ENCODE measurements around the gene TGFBR2. TPM values are rescaled to one million over a fixed set of nuclear protein-coding genes. Genes with fewer than 3 reads are reported as not detected.

Gene TGFBR2
- total RNA-seq, 2 donors from 2014 or later = 6.0 to 9.6 TPM

GRCh38 chr3:30710017-30710416 lies 103.6 kb downstream of the TGFBR2 start:
- no peak for TF ChIP-seq CTCF (conservative IDR thresholded peaks at IDR 0.05)
- no peaks in the 10 kb centered on the region for H3K4me1 ChIP-seq (ENCODE audit: control insufficient read depth, insufficient read depth, low read length)
- no peaks in the 10 kb centered on the region for H3K36me3 ChIP-seq (ENCODE audit: control insufficient read depth, insufficient read depth, low read length)
- no peak overlapping the region for H3K27ac Mint-ChIP-seq
- H3K9me3 Mint-ChIP-seq = peaks cover 29% of the 10 kb centered on the region
- no peak overlapping the region for H3K4me3 Mint-ChIP-seq
- 90 to 91% methylated on average over 4 to 7 of the region's 7 CpGs for WGBS, 2 experiments (ENCODE audit: insufficient coverage in 1 of 2, insufficient read length in 1 of 2)
- no peaks in the 10 kb centered on the region for H3K27me3 ChIP-seq (ENCODE audit: control insufficient read depth, insufficient read depth, low read length, poor library complexity, severe bottlenecking)
- DNase-seq = no peak
- H3K4me3 ChIP-seq (ENCODE audit: low read length) = no peak overlapping the region
- no peak overlapping the region for H3K9ac ChIP-seq (ENCODE audit: extremely low read depth, low read length, poor library complexity, severe bottlenecking)
- H3K4me1 Mint-ChIP-seq = peaks cover 14% of the 10 kb centered on the region
- H3K27ac ChIP-seq (ENCODE audit: low read depth, low read length) = no peak overlapping the region
- no peaks in the 10 kb centered on the region for H3K27me3 Mint-ChIP-seq (ENCODE audit: insufficient read depth)
- peaks cover 34% of the 10 kb centered on the region for H3K9me3 ChIP-seq (ENCODE audit: control insufficient read depth, low read length)
- H3K36me3 Mint-ChIP-seq (ENCODE audit: low read depth) = peaks cover 12% of the 10 kb centered on the region

- no peak overlapping the region for H3K9ac ChIP-seq (ENCODE audit: extremely low read depth, low read length, poor library complexity, severe bottlenecking)
- Mint-ChIP-seq H3K9me3 (peaks cover 23% of the 10 kb centered on the region), H3K4me3 (no peak overlapping the region), H3K27me3 (ENCODE audit: insufficient read depth) (no peaks in the 10 kb centered on the region), H3K4me1 (peaks cover 5% of the 10 kb centered on the region), H3K27ac (no peak overlapping the region), H3K36me3 (ENCODE audit: low read depth) (peaks cover 10% of the 10 kb centered on the region)
- H3K4me3 ChIP-seq (ENCODE audit: low read length) = no peak overlapping the region
- TF ChIP-seq CTCF (conservative IDR thresholded peaks at IDR 0.05) = no peak
- H3K27me3 ChIP-seq (ENCODE audit: control insufficient read depth, insufficient read depth, low read length, poor library complexity, severe bottlenecking) = no peaks in the 10 kb centered on the region
- no peak for DNase-seq
- no peaks in the 10 kb centered on the region for H3K4me1 ChIP-seq (ENCODE audit: control insufficient read depth, insufficient read depth, low read length)
- H3K9me3 ChIP-seq (ENCODE audit: control insufficient read depth, low read length) = peaks cover 30% of the 10 kb centered on the region
- H3K27ac ChIP-seq (ENCODE audit: low read depth, low read length) = no peak overlapping the region
- H3K36me3 ChIP-seq (ENCODE audit: control insufficient read depth, insufficient read depth, low read length) = no peaks in the 10 kb centered on the region
Measured at GRCh38 chr3:30711151-30711550, 104.8 kb downstream of the TGFBR2 start.

GRCh38 chr3:30711867-30712266 lies 105.5 kb downstream of the TGFBR2 start:
- H3K9me3 ChIP-seq (ENCODE audit: control insufficient read depth, low read length) = peaks cover 23% of the 10 kb centered on the region
- H3K4me1 Mint-ChIP-seq = peaks cover 5% of the 10 kb centered on the region
- no peak overlapping the region for H3K27ac ChIP-seq (ENCODE audit: low read depth, low read length)
- H3K4me1 ChIP-seq (ENCODE audit: control insufficient read depth, insufficient read depth, low read length) = no peaks in the 10 kb centered on the region
- H3K9me3 Mint-ChIP-seq = peaks cover 16% of the 10 kb centered on the region
- H3K27me3 ChIP-seq (ENCODE audit: control insufficient read depth, insufficient read depth, low read length, poor library complexity, severe bottlenecking) = no peaks in the 10 kb centered on the region
- H3K27ac Mint-ChIP-seq = no peak overlapping the region
- DNase-seq = no peak
- H3K4me3 Mint-ChIP-seq = no peak overlapping the region
- no peaks in the 10 kb centered on the region for H3K36me3 ChIP-seq (ENCODE audit: control insufficient read depth, insufficient read depth, low read length)
- WGBS, 2 experiments (ENCODE audit: insufficient coverage in 1 of 2, insufficient read length in 1 of 2) = 100% methylated on average over 2 of the region's 2 CpGs; no CpG with 5 or more reads in 1 of the 2 experiments
- H3K4me3 ChIP-seq (ENCODE audit: low read length) = no peak overlapping the region
- no peaks in the 10 kb centered on the region for H3K27me3 Mint-ChIP-seq (ENCODE audit: insufficient read depth)
- peaks cover 4% of the 10 kb centered on the region for H3K36me3 Mint-ChIP-seq (ENCODE audit: low read depth)
- TF ChIP-seq CTCF (conservative IDR thresholded peaks at IDR 0.05) = no peak
- no peak overlapping the region for H3K9ac ChIP-seq (ENCODE audit: extremely low read depth, low read length, poor library complexity, severe bottlenecking)

Data from endodermal cell (in vitro differentiated cells).